Liver (tissue), 9 donors: ENCODE measurements around the gene PLSCR1. TPM values are rescaled to one million over a fixed set of nuclear protein-coding genes. Genes with fewer than 3 reads are reported as not detected.

Source experiments
- DNase-seq: peaks from one replicate; pipeline ENCODE4 v3.0.0-alpha.2; 2017; ENCODE audit warnings: low spot score
- H3K27ac ChIP-seq, 2 donors: one replicate each; pipeline ENCODE4 v1.7.0; 2013; ENCODE audit warnings: inconsistent platforms in 2 of 2, low read length in 2 of 2, control low read depth in 1 of 2, low read depth in 1 of 2, mild to moderate bottlenecking in 1 of 2
- H3K27me3 ChIP-seq, 4 donors: one replicate each; pipeline versions ENCODE4 v1.6.1 to v1.7.0; 2013; ENCODE audit warnings: low read length in 3 of 4, inconsistent platforms in 1 of 4, mild to moderate bottlenecking in 1 of 4, moderate library complexity in 1 of 4; ENCODE audit not compliant: control insufficient read depth in 4 of 4, insufficient read depth in 4 of 4
- H3K36me3 ChIP-seq, 4 donors: one replicate each; pipeline versions ENCODE4 v1.6.1 to v1.7.0; 2013; ENCODE audit warnings: low read length in 3 of 4, mild to moderate bottlenecking in 3 of 4, low read depth in 1 of 4, moderate library complexity in 1 of 4; ENCODE audit not compliant: control insufficient read depth in 4 of 4, insufficient read depth in 3 of 4
- H3K4me1 ChIP-seq, 4 donors: one replicate each; pipeline versions ENCODE4 v1.6.1 to v1.7.0; 2013; ENCODE audit warnings: low read length in 3 of 4, mild to moderate bottlenecking in 3 of 4, moderate library complexity in 1 of 4; ENCODE audit not compliant: control insufficient read depth in 4 of 4, insufficient read depth in 4 of 4
- H3K4me3 ChIP-seq, 3 donors: one replicate each; pipeline versions ENCODE4 v1.6.1 to v1.7.0; 2013; ENCODE audit warnings: low read length in 3 of 3, control low read depth in 1 of 3, low read depth in 1 of 3, mild to moderate bottlenecking in 1 of 3
- H3K9ac ChIP-seq, 2 donors: one replicate each; pipeline ENCODE4 v1.7.0; 2013; ENCODE audit warnings: low read length in 2 of 2, mild to moderate bottlenecking in 2 of 2, moderate library complexity in 2 of 2, control low read depth in 1 of 2, low read depth in 1 of 2
- H3K9me3 ChIP-seq, 4 donors: one replicate each; pipeline versions ENCODE4 v1.6.1 to v1.7.0; 2013; ENCODE audit warnings: low read length in 3 of 4; ENCODE audit not compliant: control insufficient read depth in 4 of 4
- EGR1 ChIP-seq, 2 donors: IDR thresholded peaks; 2 replicates each; pipeline ENCODE4 v1.6.1; 2016 to 2018; ENCODE audit warnings: antibody characterized with exemption in 2 of 2, low read depth in 2 of 2
- GABPA ChIP-seq, 2 donors: IDR thresholded peaks in 1 of 2; conservative IDR thresholded peaks in 1 of 2; 2 replicates each; pipeline ENCODE4 v1.6.1; 2016; ENCODE audit warnings: antibody characterized with exemption in 2 of 2, mild to moderate bottlenecking in 1 of 2, moderate library complexity in 1 of 2
- HNF4G ChIP-seq: IDR thresholded peaks from 2 replicates; pipeline ENCODE4 v1.6.1; 2016; ENCODE audit warnings: antibody characterized with exemption
- JUND ChIP-seq, 2 donors: IDR thresholded peaks; 2 replicates each; pipeline ENCODE4 v1.6.1; 2016; ENCODE audit warnings: antibody characterized with exemption in 2 of 2
- RAD21 ChIP-seq, 2 donors: IDR thresholded peaks; 2 replicates each; pipeline ENCODE4 v1.6.1; 2016; ENCODE audit warnings: antibody characterized with exemption in 2 of 2, mild to moderate bottlenecking in 2 of 2
- RXRA ChIP-seq, 2 donors: IDR thresholded peaks; 2 replicates each; pipeline ENCODE4 v1.6.1; 2017 to 2018; ENCODE audit warnings: antibody characterized with exemption in 2 of 2, mild to moderate bottlenecking in 1 of 2
- SP1 ChIP-seq: IDR thresholded peaks from 2 replicates; pipeline ENCODE4 v1.6.1; 2018; ENCODE audit warnings: antibody characterized with exemption, mild to moderate bottlenecking
- TAF1 ChIP-seq: conservative IDR thresholded peaks from 2 replicates; pipeline ENCODE4 v1.6.1; 2016; ENCODE audit warnings: antibody characterized with exemption, mild to moderate bottlenecking
- WGBS: extraction: QIAGEN DNeasy Blood & Tissue Kit; methylation state at CpG from one replicate; pipeline ENCODE4 v1.1.7; 2013; 5-methylcytosine and 5-hydroxymethylcytosine counted together
- polyA plus RNA-seq, 2 donors: library from polyadenylated mRNA; stranded (reverse) in 1 of 2; unstranded in 1 of 2; fragments of 200-250 nt in 1 of 2; fragments of >200 nt in 1 of 2; fragmentation: Nextera tagmentation in 1 of 2; extraction: Ambion mirVana in 1 of 2; gene quantifications; one replicate each; pipeline versions ENCODE4 v1.2.1 to v1.2.3, GENCODE V29; 2013 to 2015
- total RNA-seq, 2 donors: library from RNA; depleted of rRNA; stranded (reverse); fragments of >200 nt; gene quantifications; one replicate each; pipeline ENCODE4 v1.2.3, GENCODE V29; 2014
- TF ChIP-seq, protein P1 (sequence below): IDR thresholded peaks from 2 replicates; pipeline ENCODE4 v1.6.1; 2016; ENCODE audit warnings: antibody characterized with exemption
- TF ChIP-seq, protein P2 (sequence below): fragments of 150-350 bp; IDR thresholded peaks from 2 replicates; pipeline ENCODE4 v1.5.1; 2017; ENCODE audit warnings: improper control_type of control experiment, low read depth, low read length; ENCODE audit not compliant: missing input control
- TF ChIP-seq, protein P3 (sequence below): IDR thresholded peaks from 2 replicates; pipeline ENCODE4 v1.6.1; 2016; ENCODE audit warnings: antibody characterized with exemption
- donor health status: healthy.
- donor health status: healthy.
- donor health status: healthy.
- donor health status: healthy.
- donor health status: healthy.

The PLSCR1 gene
- total and polyA plus RNA-seq, 4 donors = 30.2 to 76.4 (median 34.3) TPM

DNA sequence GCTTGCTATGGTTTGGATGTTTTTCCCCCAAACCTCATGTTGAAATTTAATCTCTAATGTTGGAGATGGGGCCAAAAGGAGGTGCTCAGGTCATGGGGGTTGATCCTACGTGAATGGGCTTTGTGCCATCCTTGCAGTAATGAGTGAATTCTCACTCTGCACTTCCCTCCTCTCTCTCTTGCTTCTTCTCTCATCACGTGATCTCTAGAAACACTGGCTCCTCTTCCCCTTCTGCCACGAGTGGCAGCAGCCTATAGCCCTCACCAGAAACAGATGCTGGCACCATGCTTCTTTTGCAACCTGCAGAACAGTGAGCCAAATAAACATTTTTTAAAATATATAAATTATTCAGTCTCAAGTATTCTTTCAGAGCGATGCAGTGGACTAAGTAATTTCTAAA lies 13.3 kb upstream of the PLSCR1 start (continued):
- TF ChIP-seq, protein P1, sequence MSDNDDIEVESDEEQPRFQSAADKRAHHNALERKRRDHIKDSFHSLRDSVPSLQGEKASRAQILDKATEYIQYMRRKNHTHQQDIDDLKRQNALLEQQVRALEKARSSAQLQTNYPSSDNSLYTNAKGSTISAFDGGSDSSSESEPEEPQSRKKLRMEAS = no peak
- TF ChIP-seq SP1 = no peak
- no peak for TF ChIP-seq GABPA (IDR thresholded peaks at IDR 0.05 in 1 of 2, conservative IDR thresholded peaks at IDR 0.05 in 1 of 2)

DNA sequence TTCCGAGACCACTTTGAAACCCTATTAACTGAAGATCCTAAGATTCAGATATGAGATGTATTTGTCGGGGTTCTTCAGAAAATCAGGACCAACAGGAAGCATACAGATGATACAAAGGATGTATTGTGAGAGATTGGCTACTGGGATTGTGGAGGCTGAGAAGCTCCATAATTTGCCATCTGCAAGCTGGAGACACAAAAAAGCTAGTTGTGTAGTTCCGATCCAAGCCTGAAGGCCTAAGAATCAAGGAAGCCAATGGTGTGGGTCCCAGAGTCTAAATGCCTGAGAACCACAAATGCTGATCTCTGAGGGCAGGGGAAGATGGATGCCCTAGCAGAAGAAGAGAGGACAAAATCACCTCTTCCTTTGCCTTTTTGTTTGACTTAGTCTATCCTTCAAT lies 10.9 kb upstream of the PLSCR1 start:
- H3K4me1 ChIP-seq = no peaks in the 10 kb centered on the region
- no peaks in the 10 kb centered on the region for H3K27me3 ChIP-seq
- TF ChIP-seq, protein P2, sequence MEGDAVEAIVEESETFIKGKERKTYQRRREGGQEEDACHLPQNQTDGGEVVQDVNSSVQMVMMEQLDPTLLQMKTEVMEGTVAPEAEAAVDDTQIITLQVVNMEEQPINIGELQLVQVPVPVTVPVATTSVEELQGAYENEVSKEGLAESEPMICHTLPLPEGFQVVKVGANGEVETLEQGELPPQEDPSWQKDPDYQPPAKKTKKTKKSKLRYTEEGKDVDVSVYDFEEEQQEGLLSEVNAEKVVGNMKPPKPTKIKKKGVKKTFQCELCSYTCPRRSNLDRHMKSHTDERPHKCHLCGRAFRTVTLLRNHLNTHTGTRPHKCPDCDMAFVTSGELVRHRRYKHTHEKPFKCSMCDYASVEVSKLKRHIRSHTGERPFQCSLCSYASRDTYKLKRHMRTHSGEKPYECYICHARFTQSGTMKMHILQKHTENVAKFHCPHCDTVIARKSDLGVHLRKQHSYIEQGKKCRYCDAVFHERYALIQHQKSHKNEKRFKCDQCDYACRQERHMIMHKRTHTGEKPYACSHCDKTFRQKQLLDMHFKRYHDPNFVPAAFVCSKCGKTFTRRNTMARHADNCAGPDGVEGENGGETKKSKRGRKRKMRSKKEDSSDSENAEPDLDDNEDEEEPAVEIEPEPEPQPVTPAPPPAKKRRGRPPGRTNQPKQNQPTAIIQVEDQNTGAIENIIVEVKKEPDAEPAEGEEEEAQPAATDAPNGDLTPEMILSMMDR = no peak
- no peak for TF ChIP-seq SP1
- no peak for TF ChIP-seq GABPA (IDR thresholded peaks at IDR 0.05 in 1 of 2, conservative IDR thresholded peaks at IDR 0.05 in 1 of 2)
- no peak for TF ChIP-seq HNF4G
- no peak for DNase-seq
- H3K36me3 ChIP-seq = no peaks in the 10 kb centered on the region
- no peak overlapping the region for H3K27ac ChIP-seq
- no peak overlapping the region for H3K9ac ChIP-seq
- WGBS = 97% methylated on average over 3 of the region's 3 CpGs
- no peaks in the 10 kb centered on the region for H3K9me3 ChIP-seq
- no peak overlapping the region for H3K4me3 ChIP-seq

DNA sequence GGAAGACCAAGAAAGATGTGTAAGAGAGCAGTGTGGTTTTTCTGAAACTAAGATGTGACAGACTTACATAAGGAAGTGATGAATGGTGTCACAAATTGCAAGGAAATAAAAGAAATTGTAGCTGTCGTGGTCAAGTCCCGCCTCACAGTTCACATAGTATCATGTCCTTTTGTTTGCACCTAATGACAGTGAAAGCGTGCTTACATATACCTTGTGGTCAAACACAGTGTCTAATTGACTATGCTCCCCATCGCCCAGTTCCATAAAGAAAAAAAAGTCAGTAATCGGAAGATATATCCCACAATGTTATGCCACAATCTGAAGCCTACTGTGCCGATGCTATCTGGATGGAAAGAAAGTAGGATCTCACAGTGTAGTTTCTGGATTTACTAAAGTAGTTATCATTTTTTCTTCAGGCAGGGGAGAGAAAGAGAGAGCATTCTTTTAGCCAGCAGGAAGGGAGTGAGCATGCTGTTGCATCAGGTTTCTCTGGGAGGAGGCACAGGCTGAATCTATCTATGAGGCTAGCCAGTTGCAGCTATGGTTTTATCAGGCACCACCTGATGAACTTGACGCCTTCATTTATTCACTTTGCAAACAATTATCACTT lies 9.8 kb upstream of the PLSCR1 start:
- no peak overlapping the region for H3K4me3 ChIP-seq
- H3K9ac ChIP-seq = no peak overlapping the region
- H3K27ac ChIP-seq = no peak overlapping the region
- no peak for TF ChIP-seq TAF1
- no peak for TF ChIP-seq GABPA (IDR thresholded peaks at IDR 0.05 in 1 of 2, conservative IDR thresholded peaks at IDR 0.05 in 1 of 2)
- TF ChIP-seq SP1 = no peak
- no peak for TF ChIP-seq HNF4G
- H3K36me3 ChIP-seq = no peaks in the 10 kb centered on the region
- no peaks in the 10 kb centered on the region for H3K4me1 ChIP-seq
- no peaks in the 10 kb centered on the region for H3K27me3 ChIP-seq
- H3K9me3 ChIP-seq = no peaks in the 10 kb centered on the region
- DNase-seq = no peak
- 81% methylated on average over 7 of the region's 7 CpGs for WGBS

DNA sequence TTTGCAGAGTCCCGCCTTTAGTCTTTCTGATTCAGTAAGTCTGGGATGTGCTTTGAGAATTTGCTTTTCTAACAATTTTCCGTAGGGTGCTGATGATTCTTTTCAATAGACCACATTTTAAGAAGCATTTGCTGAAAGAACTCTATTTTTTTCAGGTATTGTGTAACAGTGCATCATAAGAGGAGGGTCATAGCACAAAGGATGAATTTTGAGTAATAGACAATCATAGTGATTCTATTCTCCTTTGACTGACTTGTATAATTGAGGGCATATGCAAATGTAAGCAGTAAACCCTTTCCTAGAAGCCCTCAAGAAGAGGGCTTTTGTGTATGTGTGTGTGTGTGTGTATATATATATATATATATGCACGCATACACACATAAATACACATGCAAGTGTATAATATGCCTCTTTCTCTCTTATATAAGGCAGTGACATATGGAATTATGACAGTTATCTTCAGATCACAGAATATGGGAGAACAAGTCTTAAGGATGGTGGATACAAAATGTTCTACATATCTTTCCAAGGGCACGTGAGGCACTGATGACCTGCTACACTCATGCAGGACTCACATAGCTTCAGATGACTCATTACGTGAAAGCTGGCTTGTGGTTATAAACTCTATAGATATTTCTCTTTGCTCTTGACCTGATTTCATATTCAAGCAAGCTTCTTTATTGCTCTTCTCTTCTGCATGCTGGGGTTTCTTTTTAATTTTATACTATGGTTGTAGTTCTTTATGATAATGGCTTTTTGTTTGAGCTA lies 6.5 kb upstream of the PLSCR1 start:
- TF ChIP-seq JUND (IDR thresholded peaks at IDR 0.05) (no peak), EGR1 (IDR thresholded peaks at IDR 0.05; ENCODE audit: low read depth in 2 of 2) (no peak), RAD21 (IDR thresholded peaks at IDR 0.05) (no peak), RXRA (IDR thresholded peaks at IDR 0.05) (no peak), SP1 (no peak), HNF4G (no peak)
- TF ChIP-seq, protein P3, sequence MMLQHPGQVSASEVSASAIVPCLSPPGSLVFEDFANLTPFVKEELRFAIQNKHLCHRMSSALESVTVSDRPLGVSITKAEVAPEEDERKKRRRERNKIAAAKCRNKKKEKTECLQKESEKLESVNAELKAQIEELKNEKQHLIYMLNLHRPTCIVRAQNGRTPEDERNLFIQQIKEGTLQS = no peak
- 89% methylated on average over 5 of the region's 5 CpGs for WGBS
- H3K9me3 ChIP-seq = no peaks in the 10 kb centered on the region
- H3K9ac ChIP-seq = no peak overlapping the region
- DNase-seq = no peak
- no peak overlapping the region for H3K27ac ChIP-seq
- no peaks in the 10 kb centered on the region for H3K36me3 ChIP-seq
- no peak overlapping the region for H3K4me3 ChIP-seq
- no peaks in the 10 kb centered on the region for H3K27me3 ChIP-seq
- no peaks in the 10 kb centered on the region for H3K4me1 ChIP-seq
